Keratinocyte (primary cell): ENCODE data around the gene CPAMD8.

Source experiments
- EZH2 ChIP-seq: IDR thresholded peaks from one replicate; pipeline ENCODE4 v1.6.1; 2012; ENCODE audit warnings: inconsistent platforms, mild to moderate bottlenecking, low read length, moderate library complexity
- TF ChIP-seq, protein P1 (sequence below), 3 experiments: IDR thresholded peaks in 1 of 3; conservative IDR thresholded peaks in 1 of 3; optimal IDR thresholded peaks in 1 of 3; 2 replicates in 2 of 3; 3 replicates in 1 of 3; pipeline versions ENCODE3 to v1.5.1; 2011; ENCODE audit warnings: low read length in 3 of 3, mild to moderate bottlenecking in 3 of 3, moderate library complexity in 2 of 3, control low read depth in 1 of 3, inconsistent platforms in 1 of 3; ENCODE audit not compliant: insufficient read depth in 2 of 3; ENCODE audit errors: extremely low read depth in 1 of 3

DNA sequence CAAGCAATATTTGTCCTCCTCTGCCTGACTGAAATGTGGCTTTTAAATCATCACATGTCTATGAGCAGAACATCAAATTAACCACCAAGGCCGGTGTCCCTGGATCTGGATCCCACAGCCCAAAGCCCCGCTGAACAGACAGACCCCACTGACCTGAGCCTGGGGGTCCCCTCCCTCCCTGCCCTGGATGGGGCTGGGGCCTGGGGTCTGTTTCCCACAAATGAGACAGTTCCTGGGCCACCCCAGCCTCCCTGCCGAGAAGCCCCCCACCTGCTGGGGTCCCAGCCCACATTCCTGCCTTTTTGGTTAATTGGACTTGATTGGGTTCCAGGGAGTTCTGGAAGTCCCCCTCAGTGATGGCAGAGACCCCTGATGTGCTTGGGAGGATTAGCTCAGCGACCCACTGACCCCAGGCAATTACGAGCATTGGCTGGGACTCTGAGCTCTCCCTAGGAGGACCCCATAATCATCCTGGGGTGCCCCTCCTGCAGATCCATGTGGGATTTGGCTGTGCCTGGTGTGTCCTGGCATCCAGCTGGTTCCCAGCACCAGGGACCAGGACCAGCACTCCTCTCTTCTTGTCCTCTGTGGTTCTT is 19.4 kb upstream of the CPAMD8 start:
- TF ChIP-seq, protein P1, sequence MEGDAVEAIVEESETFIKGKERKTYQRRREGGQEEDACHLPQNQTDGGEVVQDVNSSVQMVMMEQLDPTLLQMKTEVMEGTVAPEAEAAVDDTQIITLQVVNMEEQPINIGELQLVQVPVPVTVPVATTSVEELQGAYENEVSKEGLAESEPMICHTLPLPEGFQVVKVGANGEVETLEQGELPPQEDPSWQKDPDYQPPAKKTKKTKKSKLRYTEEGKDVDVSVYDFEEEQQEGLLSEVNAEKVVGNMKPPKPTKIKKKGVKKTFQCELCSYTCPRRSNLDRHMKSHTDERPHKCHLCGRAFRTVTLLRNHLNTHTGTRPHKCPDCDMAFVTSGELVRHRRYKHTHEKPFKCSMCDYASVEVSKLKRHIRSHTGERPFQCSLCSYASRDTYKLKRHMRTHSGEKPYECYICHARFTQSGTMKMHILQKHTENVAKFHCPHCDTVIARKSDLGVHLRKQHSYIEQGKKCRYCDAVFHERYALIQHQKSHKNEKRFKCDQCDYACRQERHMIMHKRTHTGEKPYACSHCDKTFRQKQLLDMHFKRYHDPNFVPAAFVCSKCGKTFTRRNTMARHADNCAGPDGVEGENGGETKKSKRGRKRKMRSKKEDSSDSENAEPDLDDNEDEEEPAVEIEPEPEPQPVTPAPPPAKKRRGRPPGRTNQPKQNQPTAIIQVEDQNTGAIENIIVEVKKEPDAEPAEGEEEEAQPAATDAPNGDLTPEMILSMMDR (optimal IDR thresholded peaks at IDR 0.05 in 1 of 3, IDR thresholded peaks at IDR 0.05 in 1 of 3, conservative IDR thresholded peaks at IDR 0.05 in 1 of 3; ENCODE audit: extremely low read depth in 1 of 3, insufficient read depth in 2 of 3, low read length in 3 of 3): no peak
- no peak for TF ChIP-seq EZH2
